Measurements from ENCODE around the gene PPP6R3.

The PPP6R3 gene, protein sequence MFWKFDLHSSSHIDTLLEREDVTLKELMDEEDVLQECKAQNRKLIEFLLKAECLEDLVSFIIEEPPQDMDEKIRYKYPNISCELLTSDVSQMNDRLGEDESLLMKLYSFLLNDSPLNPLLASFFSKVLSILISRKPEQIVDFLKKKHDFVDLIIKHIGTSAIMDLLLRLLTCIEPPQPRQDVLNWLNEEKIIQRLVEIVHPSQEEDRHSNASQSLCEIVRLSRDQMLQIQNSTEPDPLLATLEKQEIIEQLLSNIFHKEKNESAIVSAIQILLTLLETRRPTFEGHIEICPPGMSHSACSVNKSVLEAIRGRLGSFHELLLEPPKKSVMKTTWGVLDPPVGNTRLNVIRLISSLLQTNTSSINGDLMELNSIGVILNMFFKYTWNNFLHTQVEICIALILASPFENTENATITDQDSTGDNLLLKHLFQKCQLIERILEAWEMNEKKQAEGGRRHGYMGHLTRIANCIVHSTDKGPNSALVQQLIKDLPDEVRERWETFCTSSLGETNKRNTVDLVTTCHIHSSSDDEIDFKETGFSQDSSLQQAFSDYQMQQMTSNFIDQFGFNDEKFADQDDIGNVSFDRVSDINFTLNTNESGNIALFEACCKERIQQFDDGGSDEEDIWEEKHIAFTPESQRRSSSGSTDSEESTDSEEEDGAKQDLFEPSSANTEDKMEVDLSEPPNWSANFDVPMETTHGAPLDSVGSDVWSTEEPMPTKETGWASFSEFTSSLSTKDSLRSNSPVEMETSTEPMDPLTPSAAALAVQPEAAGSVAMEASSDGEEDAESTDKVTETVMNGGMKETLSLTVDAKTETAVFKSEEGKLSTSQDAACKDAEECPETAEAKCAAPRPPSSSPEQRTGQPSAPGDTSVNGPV

DNA sequence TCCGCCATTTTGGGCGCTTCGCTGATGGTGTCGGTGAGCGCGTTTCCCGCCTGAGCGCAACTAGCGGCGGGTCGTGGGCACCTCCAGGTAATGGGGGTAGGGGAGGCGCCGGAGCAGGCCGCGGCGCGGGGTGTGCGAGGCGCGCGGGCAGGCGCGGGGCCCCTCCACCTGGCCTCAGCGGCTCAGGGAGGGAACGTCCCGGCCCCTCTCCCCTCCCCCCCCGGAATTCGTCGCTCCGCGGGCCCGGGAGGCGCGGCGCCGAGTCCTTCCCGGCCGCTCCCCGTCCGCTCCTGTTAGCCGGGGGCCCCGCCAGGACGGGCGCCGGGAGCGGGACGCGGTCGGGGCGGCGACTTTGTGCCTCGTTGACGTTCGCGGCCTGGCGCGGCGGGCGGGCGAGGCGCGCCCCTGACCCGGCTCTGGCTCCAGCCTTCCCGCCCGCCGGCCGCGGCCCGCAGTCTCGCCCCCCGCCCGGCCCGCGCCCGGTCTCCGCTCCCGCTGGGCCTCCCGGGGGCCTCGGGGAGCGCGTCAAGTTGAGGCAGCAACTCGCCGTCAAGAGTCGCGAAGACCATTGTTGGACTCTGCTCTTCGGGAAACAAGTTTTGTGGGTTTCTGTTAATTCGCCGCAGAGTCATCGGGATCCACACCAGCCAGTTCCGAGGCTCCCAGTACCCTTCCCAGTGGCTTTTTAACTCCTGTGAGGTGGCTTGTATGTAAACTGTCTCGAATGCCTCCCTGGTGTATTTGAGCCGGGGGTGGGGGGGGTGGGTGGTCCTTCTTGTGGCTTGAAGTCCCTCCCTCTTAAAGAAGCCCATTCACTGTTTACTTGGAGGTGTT, at the start of gene PPP6R3:
PPP6R3 (plus strand) TSS at position 12 of the 834 bp plus-strand sequence. CDS start 76,913 bp downstream, outside the sequence.
- H3K9ac ChIP-seq (ENCODE audit: low read depth, low read length) = peak within 1 kb of the TSS; percentile 87
- H3K27me3 ChIP-seq (ENCODE audit: control insufficient read depth, insufficient read depth, low read length) = no peaks in the 10 kb centered on the region
- peak within 1 kb of the TSS; percentile 71 for H3K4me3 ChIP-seq (ENCODE audit: low read depth, low read length)
- H3K9me3 ChIP-seq (ENCODE audit: control insufficient read depth, insufficient read depth, low read length) = no peaks in the 10 kb centered on the region
- peaks cover 2% of the 10 kb centered on the region for H3K4me1 ChIP-seq (ENCODE audit: control insufficient read depth, insufficient read depth, low read length)
- H3K36me3 ChIP-seq (ENCODE audit: control insufficient read depth, insufficient read depth, low read length) = no peaks in the 10 kb centered on the region

DNA sequence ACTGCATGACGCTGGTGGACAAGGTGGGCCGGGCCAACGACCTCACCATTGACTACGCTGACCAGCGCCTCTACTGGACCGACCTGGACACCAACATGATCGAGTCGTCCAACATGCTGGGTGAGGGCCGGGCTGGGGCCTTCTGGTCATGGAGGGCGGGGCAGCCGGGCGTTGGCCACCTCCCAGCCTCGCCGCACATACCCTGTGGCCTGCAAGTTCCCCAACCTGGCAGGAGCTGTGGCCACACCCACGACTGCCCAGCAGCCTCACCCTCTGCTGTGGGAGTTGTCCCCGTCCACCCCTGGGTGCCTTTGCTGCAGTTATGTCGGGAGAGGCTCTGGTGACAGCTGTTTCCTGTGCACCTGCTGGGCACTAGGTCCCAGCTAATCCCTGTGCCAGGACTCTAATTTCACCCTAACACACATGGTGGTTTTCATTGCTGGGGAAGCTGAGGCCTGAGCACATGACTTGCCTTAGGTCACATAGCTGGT, 49.0 kb upstream of the PPP6R3 start:
- Histone ChIP-seq H3K27me3 (ENCODE audit: control insufficient read depth, insufficient read depth, low read length) (no peaks in the 10 kb centered on the region), H3K36me3 (ENCODE audit: control insufficient read depth, insufficient read depth, low read length) (peaks cover 50% of the 10 kb centered on the region), H3K9me3 (ENCODE audit: control insufficient read depth, insufficient read depth, low read length) (no peaks in the 10 kb centered on the region), H3K4me3 (ENCODE audit: low read depth, low read length) (no peak overlapping the region), H3K4me1 (ENCODE audit: control insufficient read depth, insufficient read depth, low read length) (no peaks in the 10 kb centered on the region), H3K9ac (ENCODE audit: low read depth, low read length) (no peak overlapping the region)

DNA sequence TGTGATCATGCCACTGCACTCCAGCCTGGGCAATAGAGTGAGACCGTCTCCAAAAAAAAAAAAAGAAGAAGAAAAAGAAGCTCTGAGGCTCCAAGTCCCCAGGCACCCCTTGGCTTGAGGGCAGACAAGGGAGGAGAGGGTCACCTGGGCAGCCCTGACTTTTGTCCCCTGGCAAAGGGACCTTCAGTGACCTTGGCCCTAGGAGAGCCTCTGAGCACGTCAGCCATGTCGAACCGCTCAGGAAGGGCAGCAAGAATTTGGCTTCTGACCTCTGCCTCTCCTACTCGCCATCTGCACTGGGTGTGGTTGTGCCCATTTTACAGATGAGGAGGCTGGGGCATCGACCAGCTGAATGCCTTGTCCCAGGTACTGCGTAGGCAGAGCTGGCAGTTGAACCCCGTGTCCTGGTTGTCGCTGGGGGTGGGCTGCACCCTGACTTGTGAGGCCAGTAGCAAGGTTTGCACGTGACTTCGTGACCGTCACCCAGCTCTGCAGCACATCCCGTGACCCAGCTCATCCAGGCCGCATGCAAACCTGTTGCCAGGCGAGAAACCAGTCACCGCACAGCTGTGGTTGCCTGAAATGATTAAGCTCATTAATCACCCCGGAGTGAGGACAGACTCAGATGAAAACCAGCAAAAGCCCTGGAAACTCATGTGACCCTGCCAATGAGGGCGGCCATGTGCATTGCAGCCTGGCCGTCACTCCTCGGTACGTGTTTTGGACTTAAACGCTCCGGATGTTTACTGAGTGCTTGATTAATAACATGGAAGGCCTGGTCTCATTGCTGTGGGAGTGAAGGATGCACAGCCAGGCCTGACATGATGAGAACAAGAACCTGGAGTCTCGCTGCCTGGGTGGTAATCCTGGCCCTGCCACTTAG, 47.7 kb upstream of the PPP6R3 start:
- Histone ChIP-seq H3K27me3 (ENCODE audit: control insufficient read depth, insufficient read depth, low read length) (no peaks in the 10 kb centered on the region), H3K4me1 (ENCODE audit: control insufficient read depth, insufficient read depth, low read length) (no peaks in the 10 kb centered on the region), H3K9ac (ENCODE audit: low read depth, low read length) (no peak overlapping the region), H3K4me3 (ENCODE audit: low read depth, low read length) (no peak overlapping the region), H3K9me3 (ENCODE audit: control insufficient read depth, insufficient read depth, low read length) (no peaks in the 10 kb centered on the region), H3K36me3 (ENCODE audit: control insufficient read depth, insufficient read depth, low read length) (peaks cover 48% of the 10 kb centered on the region)

DNA sequence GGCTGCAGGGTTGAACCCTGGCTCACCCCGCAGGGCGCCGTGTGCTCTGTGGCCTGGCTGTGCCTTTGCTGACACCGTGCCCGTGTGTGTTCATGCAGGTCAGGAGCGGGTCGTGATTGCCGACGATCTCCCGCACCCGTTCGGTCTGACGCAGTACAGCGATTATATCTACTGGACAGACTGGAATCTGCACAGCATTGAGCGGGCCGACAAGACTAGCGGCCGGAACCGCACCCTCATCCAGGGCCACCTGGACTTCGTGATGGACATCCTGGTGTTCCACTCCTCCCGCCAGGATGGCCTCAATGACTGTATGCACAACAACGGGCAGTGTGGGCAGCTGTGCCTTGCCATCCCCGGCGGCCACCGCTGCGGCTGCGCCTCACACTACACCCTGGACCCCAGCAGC, 47.0 kb upstream of the PPP6R3 start:
- Histone ChIP-seq H3K36me3 (ENCODE audit: control insufficient read depth, insufficient read depth, low read length) (peaks cover 48% of the 10 kb centered on the region), H3K9me3 (ENCODE audit: control insufficient read depth, insufficient read depth, low read length) (no peaks in the 10 kb centered on the region), H3K4me3 (ENCODE audit: low read depth, low read length) (no peak overlapping the region), H3K9ac (ENCODE audit: low read depth, low read length) (no peak overlapping the region), H3K4me1 (ENCODE audit: control insufficient read depth, insufficient read depth, low read length) (no peaks in the 10 kb centered on the region), H3K27me3 (ENCODE audit: control insufficient read depth, insufficient read depth, low read length) (no peaks in the 10 kb centered on the region)

DNA sequence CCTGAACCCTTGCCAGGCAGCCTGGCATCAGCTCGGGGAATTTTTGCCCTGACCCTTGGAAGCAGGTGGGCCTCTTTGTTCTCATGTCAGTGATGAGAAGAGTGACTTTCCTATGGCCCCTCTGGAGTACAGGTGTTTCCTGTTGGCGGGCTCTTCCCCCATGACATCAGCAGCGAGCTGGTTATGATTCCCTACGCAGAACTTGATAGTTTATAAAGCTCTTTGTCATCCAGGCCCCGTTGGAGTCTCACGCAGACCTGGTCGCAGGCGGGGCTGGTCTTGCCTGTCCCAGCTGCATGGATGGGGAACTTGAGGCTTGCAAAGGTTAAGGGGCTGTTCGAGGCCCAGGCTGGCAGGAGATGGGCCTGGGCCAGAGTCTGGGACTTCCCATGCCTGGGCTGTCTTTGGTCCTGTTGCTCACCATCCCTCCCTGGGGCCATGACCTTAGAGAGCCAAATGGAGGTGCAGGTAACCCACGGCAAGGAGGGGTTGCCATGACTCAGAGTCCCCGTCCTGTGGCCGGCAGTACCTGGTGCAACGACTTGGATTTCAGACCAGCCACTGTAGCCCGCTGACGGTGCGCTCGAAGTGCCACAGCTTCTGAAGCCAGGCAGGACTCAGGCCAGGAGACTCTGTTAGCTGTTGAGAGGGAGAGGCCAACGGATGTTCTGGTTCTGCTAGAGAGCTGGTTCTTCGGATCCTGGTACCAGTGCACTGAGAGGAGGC, 45.9 kb upstream of the PPP6R3 start:
- Histone ChIP-seq H3K27me3 (ENCODE audit: control insufficient read depth, insufficient read depth, low read length) (no peaks in the 10 kb centered on the region), H3K9ac (ENCODE audit: low read depth, low read length) (no peak overlapping the region), H3K4me1 (ENCODE audit: control insufficient read depth, insufficient read depth, low read length) (no peaks in the 10 kb centered on the region), H3K9me3 (ENCODE audit: control insufficient read depth, insufficient read depth, low read length) (no peaks in the 10 kb centered on the region), H3K4me3 (ENCODE audit: low read depth, low read length) (no peak overlapping the region), H3K36me3 (ENCODE audit: control insufficient read depth, insufficient read depth, low read length) (peaks cover 46% of the 10 kb centered on the region)

DNA sequence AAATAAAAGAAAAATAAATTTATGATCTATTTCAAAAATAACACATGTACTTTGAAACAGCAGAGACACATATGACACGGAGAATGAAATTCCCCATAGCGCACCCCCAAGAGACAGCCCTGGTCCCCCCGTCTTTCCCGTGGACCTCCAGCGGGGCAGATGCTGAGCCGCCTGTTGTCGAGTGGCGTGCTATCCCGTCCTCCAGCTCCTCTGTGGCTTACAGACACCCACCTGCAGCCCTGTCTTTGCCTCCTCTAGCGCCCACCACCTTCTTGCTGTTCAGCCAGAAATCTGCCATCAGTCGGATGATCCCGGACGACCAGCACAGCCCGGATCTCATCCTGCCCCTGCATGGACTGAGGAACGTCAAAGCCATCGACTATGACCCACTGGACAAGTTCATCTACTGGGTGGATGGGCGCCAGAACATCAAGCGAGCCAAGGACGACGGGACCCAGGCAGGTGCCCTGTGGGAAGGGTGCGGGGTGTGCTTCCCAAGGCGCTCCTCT, 44.4 kb upstream of the PPP6R3 start:
- Histone ChIP-seq H3K27me3 (ENCODE audit: control insufficient read depth, insufficient read depth, low read length) (no peaks in the 10 kb centered on the region), H3K4me1 (ENCODE audit: control insufficient read depth, insufficient read depth, low read length) (no peaks in the 10 kb centered on the region), H3K9me3 (ENCODE audit: control insufficient read depth, insufficient read depth, low read length) (no peaks in the 10 kb centered on the region), H3K9ac (ENCODE audit: low read depth, low read length) (no peak overlapping the region), H3K4me3 (ENCODE audit: low read depth, low read length) (no peak overlapping the region), H3K36me3 (ENCODE audit: control insufficient read depth, insufficient read depth, low read length) (peaks cover 34% of the 10 kb centered on the region)

DNA sequence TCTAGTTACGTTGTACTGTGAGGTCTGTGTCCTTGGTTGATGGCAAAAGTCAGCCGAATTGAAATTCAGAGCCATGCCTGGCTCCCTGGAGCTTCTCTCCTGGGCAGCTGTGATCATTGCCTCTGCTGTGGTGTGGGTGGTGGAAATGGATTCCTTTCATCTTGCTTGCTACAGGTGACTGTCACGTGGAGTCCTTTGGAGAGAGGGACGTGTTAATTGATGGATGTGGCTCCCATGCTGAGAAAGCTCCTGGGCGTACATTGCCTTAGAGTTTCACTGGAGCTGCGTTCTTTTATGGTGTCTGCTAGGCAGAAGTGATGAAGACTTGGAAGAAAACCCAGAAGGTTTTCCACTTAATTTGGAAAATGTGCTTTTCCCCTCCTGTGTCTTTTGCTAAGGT, 41.9 kb upstream of the PPP6R3 start:
- Histone ChIP-seq H3K27me3 (ENCODE audit: control insufficient read depth, insufficient read depth, low read length) (no peaks in the 10 kb centered on the region), H3K9ac (ENCODE audit: low read depth, low read length) (no peak overlapping the region), H3K4me3 (ENCODE audit: low read depth, low read length) (no peak overlapping the region), H3K9me3 (ENCODE audit: control insufficient read depth, insufficient read depth, low read length) (no peaks in the 10 kb centered on the region), H3K4me1 (ENCODE audit: control insufficient read depth, insufficient read depth, low read length) (no peaks in the 10 kb centered on the region), H3K36me3 (ENCODE audit: control insufficient read depth, insufficient read depth, low read length) (peaks cover 22% of the 10 kb centered on the region)

DNA sequence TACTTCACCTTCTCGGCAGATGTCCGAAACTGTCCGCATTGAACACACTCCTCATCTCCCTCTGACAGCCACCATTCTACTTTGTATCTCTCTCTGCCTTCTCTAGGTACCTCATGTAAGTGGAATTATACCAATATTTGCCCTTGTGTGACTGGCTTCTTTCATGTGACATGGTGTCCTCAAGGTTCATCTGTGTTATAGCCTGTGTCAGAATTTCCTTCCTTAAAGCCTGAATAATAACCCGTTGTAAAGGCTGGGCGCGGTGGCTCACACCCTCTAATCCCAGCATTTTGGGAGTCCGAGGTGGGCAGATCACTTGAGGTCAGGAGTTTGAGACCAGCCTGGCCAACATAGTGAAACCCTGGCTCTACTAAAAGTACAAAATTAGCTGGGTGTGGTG, 40.4 kb upstream of the PPP6R3 start:
- no peaks in the 10 kb centered on the region for H3K27me3 ChIP-seq (ENCODE audit: control insufficient read depth, insufficient read depth, low read length)
- no peaks in the 10 kb centered on the region for H3K4me1 ChIP-seq (ENCODE audit: control insufficient read depth, insufficient read depth, low read length)
- no peaks in the 10 kb centered on the region for H3K9me3 ChIP-seq (ENCODE audit: control insufficient read depth, insufficient read depth, low read length)
- H3K9ac ChIP-seq (ENCODE audit: low read depth, low read length) = no peak overlapping the region
- H3K4me3 ChIP-seq (ENCODE audit: low read depth, low read length) = no peak overlapping the region
- H3K36me3 ChIP-seq (ENCODE audit: control insufficient read depth, insufficient read depth, low read length) = peaks cover 15% of the 10 kb centered on the region

DNA sequence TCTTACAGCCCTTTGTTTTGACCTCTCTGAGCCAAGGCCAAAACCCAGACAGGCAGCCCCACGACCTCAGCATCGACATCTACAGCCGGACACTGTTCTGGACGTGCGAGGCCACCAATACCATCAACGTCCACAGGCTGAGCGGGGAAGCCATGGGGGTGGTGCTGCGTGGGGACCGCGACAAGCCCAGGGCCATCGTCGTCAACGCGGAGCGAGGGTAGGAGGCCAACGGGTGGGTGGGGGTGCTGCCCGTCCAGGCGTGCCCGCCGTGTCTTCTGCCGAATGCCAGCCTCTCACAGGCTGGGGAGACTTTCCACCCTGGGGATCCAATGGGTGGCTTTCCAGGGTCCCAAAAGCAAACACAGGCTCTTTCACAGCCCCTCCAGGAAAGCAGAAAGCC, 37.1 kb upstream of the PPP6R3 start:
- Histone ChIP-seq H3K4me3 (ENCODE audit: low read depth, low read length) (no peak overlapping the region), H3K9ac (ENCODE audit: low read depth, low read length) (no peak overlapping the region), H3K36me3 (ENCODE audit: control insufficient read depth, insufficient read depth, low read length) (peaks cover 24% of the 10 kb centered on the region), H3K27me3 (ENCODE audit: control insufficient read depth, insufficient read depth, low read length) (no peaks in the 10 kb centered on the region), H3K9me3 (ENCODE audit: control insufficient read depth, insufficient read depth, low read length) (no peaks in the 10 kb centered on the region), H3K4me1 (ENCODE audit: control insufficient read depth, insufficient read depth, low read length) (no peaks in the 10 kb centered on the region)

DNA sequence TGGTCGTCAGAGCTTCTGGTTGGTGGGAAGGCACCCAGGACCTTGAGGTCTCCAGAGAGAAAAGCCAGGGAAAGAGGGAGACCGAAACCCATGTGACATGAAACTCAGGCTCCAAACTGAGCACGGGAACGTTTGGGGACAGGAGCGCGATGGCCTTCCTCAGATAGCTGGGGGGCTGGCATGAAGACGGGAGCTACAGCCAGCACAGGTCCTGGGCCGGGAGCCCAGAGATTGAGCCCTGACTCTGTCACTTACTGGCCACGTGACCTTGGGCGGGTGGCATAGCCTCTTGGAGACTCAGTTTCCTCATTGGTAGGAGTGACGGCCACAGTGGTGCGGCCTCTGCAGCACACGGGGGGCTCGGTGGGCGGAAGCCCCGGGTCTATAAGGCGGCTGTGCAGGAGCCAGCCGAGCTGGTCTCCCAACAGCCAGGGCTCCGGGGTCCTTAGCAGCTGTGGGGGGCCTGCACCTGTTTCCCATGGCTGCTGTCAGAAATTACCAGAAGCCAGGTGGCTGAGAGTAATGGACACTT, 36.4 kb upstream of the PPP6R3 start:
- H3K9ac ChIP-seq (ENCODE audit: low read depth, low read length) = no peak overlapping the region
- H3K9me3 ChIP-seq (ENCODE audit: control insufficient read depth, insufficient read depth, low read length) = no peaks in the 10 kb centered on the region
- H3K4me3 ChIP-seq (ENCODE audit: low read depth, low read length) = no peak overlapping the region
- no peaks in the 10 kb centered on the region for H3K4me1 ChIP-seq (ENCODE audit: control insufficient read depth, insufficient read depth, low read length)
- H3K27me3 ChIP-seq (ENCODE audit: control insufficient read depth, insufficient read depth, low read length) = no peaks in the 10 kb centered on the region
- peaks cover 27% of the 10 kb centered on the region for H3K36me3 ChIP-seq (ENCODE audit: control insufficient read depth, insufficient read depth, low read length)

Measured in iPS-15b (cell line).